Dendritic cell treated with granulocyte-macrophage colony-stimulating factor and Interleukin-4, amounts not matched to agents 40 ng/mL and 50 ng/mL, for 4 days (primary cell): ENCODE data around the gene POC1A.

ENCODE experiments used
- H3K27ac Mint-ChIP-seq: one replicate; pipeline ENCODE4 v1.8.0; 2022; ENCODE audit warnings: mild to moderate bottlenecking, mixed read lengths
- H3K27me3 Mint-ChIP-seq: one replicate; pipeline ENCODE4 v1.8.0; 2022; ENCODE audit warnings: mild to moderate bottlenecking, mixed read lengths
- H3K36me3 Mint-ChIP-seq: one replicate; pipeline ENCODE4 v1.8.0; 2022; ENCODE audit warnings: low read depth, mixed read lengths
- H3K4me1 Mint-ChIP-seq: one replicate; pipeline ENCODE4 v1.8.0; 2022; ENCODE audit warnings: low read depth, mixed read lengths
- H3K4me3 Mint-ChIP-seq: one replicate; pipeline ENCODE4 v1.8.0; 2022; ENCODE audit warnings: mild to moderate bottlenecking, moderate library complexity, mixed read lengths
- H3K9me3 Mint-ChIP-seq: one replicate; pipeline ENCODE4 v1.8.0; 2022; ENCODE audit warnings: mixed read lengths
- intact Hi-C: fragments of 100-400 bp; cut with micrococcal nuclease; formaldehyde crosslinking; loops from one replicate; pipeline ENCODE4 v1.15.0; 2022

The POC1A gene

GRCh38 chr3:52056521-52056967, 97.7 kb downstream of the POC1A start, which contains the start of gene DUSP7:
DUSP7 (minus strand) TSS chr3:52056571; CDS start chr3:52056366, 205 bp downstream.
- H3K27ac Mint-ChIP-seq = peak within 1 kb of the TSS; percentile 95
- H3K9me3 Mint-ChIP-seq = no peaks in the 10 kb centered on the region
- peaks cover 78% of the 10 kb centered on the region for H3K4me1 Mint-ChIP-seq
- H3K4me3 Mint-ChIP-seq = peak within 1 kb of the TSS; percentile 86
- peaks cover 3% of the 10 kb centered on the region for H3K27me3 Mint-ChIP-seq
- H3K36me3 Mint-ChIP-seq = peaks cover 44% of the 10 kb centered on the region
- intact Hi-C loops = loop anchor here (5.0 kb wide), 1 partner anchor 114 kb away; the partner anchor contains the start of genes PARP3 and RRP9

GRCh38 chr3:52055537-52056351, 98.5 kb downstream of the POC1A start:
- peaks cover 78% of the 10 kb centered on the region for H3K4me1 Mint-ChIP-seq
- peak overlapping the region; percentile 87 for H3K27ac Mint-ChIP-seq
- no peaks in the 10 kb centered on the region for H3K9me3 Mint-ChIP-seq
- peaks cover 52% of the 10 kb centered on the region for H3K36me3 Mint-ChIP-seq
- peaks cover 3% of the 10 kb centered on the region for H3K27me3 Mint-ChIP-seq
- H3K4me3 Mint-ChIP-seq = peak overlapping the region; percentile 86
- intact Hi-C loops = loop anchor here (1.0 to 5.0 kb wide), 2 partner anchors 66 to 113 kb away; partner anchors contain the start of genes PARP3 and RRP9

- H3K36me3 Mint-ChIP-seq = peaks cover 61% of the 10 kb centered on the region
- H3K27me3 Mint-ChIP-seq = peaks cover 3% of the 10 kb centered on the region
- peaks cover 75% of the 10 kb centered on the region for H3K4me1 Mint-ChIP-seq
- peak overlapping the region; percentile 86 for H3K4me3 Mint-ChIP-seq
- intact Hi-C loops = loop anchor here (1.0 to 5.0 kb wide), 3 partner anchors 53 to 113 kb away; partner anchors contain the start of genes PARP3 and RRP9
- H3K27ac Mint-ChIP-seq = peak overlapping the region; percentile 87
- no peaks in the 10 kb centered on the region for H3K9me3 Mint-ChIP-seq
Observed at GRCh38 chr3:52054661-52055511, 99.3 kb downstream of the POC1A start.

GRCh38 chr3:52053307-52054304, 100.6 kb downstream of the POC1A start:
- H3K27ac Mint-ChIP-seq = peak overlapping the region; percentile 87
- H3K4me3 Mint-ChIP-seq = peak overlapping the region; percentile 86
- intact Hi-C loops = loop anchor here (1.0 to 5.0 kb wide), 2 partner anchors 17 to 51 kb away; no protein-coding TSS in a partner anchor
- peaks cover 70% of the 10 kb centered on the region for H3K4me1 Mint-ChIP-seq
- no peaks in the 10 kb centered on the region for H3K9me3 Mint-ChIP-seq
- H3K27me3 Mint-ChIP-seq = peaks cover 1% of the 10 kb centered on the region
- H3K36me3 Mint-ChIP-seq = peaks cover 71% of the 10 kb centered on the region

- peak overlapping the region; percentile 87 for H3K27ac Mint-ChIP-seq
- no peaks in the 10 kb centered on the region for H3K27me3 Mint-ChIP-seq
- peaks cover 78% of the 10 kb centered on the region for H3K36me3 Mint-ChIP-seq
- peaks cover 70% of the 10 kb centered on the region for H3K4me1 Mint-ChIP-seq
- intact Hi-C loops = loop anchor here (1.0 to 5.0 kb wide), 2 partner anchors 17 to 51 kb away; no protein-coding TSS in a partner anchor
- peak overlapping the region; percentile 86 for H3K4me3 Mint-ChIP-seq
- H3K9me3 Mint-ChIP-seq = no peaks in the 10 kb centered on the region
Observed at GRCh38 chr3:52052831-52053306, 101.4 kb downstream of the POC1A start.

GRCh38 chr3:52051444-52051843, 102.8 kb downstream of the POC1A start:
- H3K9me3 Mint-ChIP-seq = no peaks in the 10 kb centered on the region
- H3K27ac Mint-ChIP-seq = peak overlapping the region; percentile 87
- intact Hi-C loops = loop anchor here (5.0 kb wide), 1 partner anchor 49 kb away; no protein-coding TSS in a partner anchor
- no peaks in the 10 kb centered on the region for H3K27me3 Mint-ChIP-seq
- H3K4me3 Mint-ChIP-seq = no peak overlapping the region
- H3K4me1 Mint-ChIP-seq = peaks cover 60% of the 10 kb centered on the region
- H3K36me3 Mint-ChIP-seq = peaks cover 82% of the 10 kb centered on the region

GRCh38 chr3:52050571-52050970, 103.7 kb downstream of the POC1A start:
- peaks cover 60% of the 10 kb centered on the region for H3K4me1 Mint-ChIP-seq
- intact Hi-C loops = loop anchor here (5.0 kb wide), 1 partner anchor 48 kb away; no protein-coding TSS in a partner anchor
- H3K27ac Mint-ChIP-seq = no peak overlapping the region
- no peaks in the 10 kb centered on the region for H3K27me3 Mint-ChIP-seq
- H3K4me3 Mint-ChIP-seq = no peak overlapping the region
- H3K36me3 Mint-ChIP-seq = peaks cover 77% of the 10 kb centered on the region
- no peaks in the 10 kb centered on the region for H3K9me3 Mint-ChIP-seq

GRCh38 chr3:52049503-52049902, 104.7 kb downstream of the POC1A start:
- Mint-ChIP-seq H3K4me3 (no peak overlapping the region), H3K36me3 (peaks cover 68% of the 10 kb centered on the region), H3K4me1 (peaks cover 56% of the 10 kb centered on the region), H3K9me3 (no peaks in the 10 kb centered on the region), H3K27ac (peak overlapping the region; percentile 1), H3K27me3 (no peaks in the 10 kb centered on the region)
- intact Hi-C loops = no loop called here

- no peaks in the 10 kb centered on the region for H3K9me3 Mint-ChIP-seq
- H3K27me3 Mint-ChIP-seq = no peaks in the 10 kb centered on the region
- peak overlapping the region; percentile 33 for H3K27ac Mint-ChIP-seq
- H3K4me1 Mint-ChIP-seq = peaks cover 35% of the 10 kb centered on the region
- no peak overlapping the region for H3K4me3 Mint-ChIP-seq
- intact Hi-C loops = no loop called here
- peaks cover 47% of the 10 kb centered on the region for H3K36me3 Mint-ChIP-seq
Observed at GRCh38 chr3:52047295-52047960, 106.8 kb downstream of the POC1A start.

GRCh38 chr3:52046902-52047239, 107.4 kb downstream of the POC1A start:
- Mint-ChIP-seq H3K27me3 (peaks cover 2% of the 10 kb centered on the region), H3K4me1 (peaks cover 30% of the 10 kb centered on the region), H3K36me3 (peaks cover 41% of the 10 kb centered on the region), H3K9me3 (no peaks in the 10 kb centered on the region), H3K4me3 (no peak overlapping the region), H3K27ac (peak overlapping the region; percentile 16)
- intact Hi-C loops = no loop called here

- Mint-ChIP-seq H3K4me1 (peaks cover 24% of the 10 kb centered on the region), H3K4me3 (no peak overlapping the region), H3K36me3 (peaks cover 36% of the 10 kb centered on the region), H3K9me3 (no peaks in the 10 kb centered on the region), H3K27me3 (peaks cover 5% of the 10 kb centered on the region), H3K27ac (peak overlapping the region; percentile 16)
- intact Hi-C loops = no loop called here
Observed at GRCh38 chr3:52046186-52046901, 107.9 kb downstream of the POC1A start.
